Measurements from ENCODE around the gene PRR7.
"Not testable (repeated sequence)": the region's sequence is repeated elsewhere in the genome, so short reads cannot be mapped to it uniquely, and the experiment has no call there.

PRR7 gene

DNA sequence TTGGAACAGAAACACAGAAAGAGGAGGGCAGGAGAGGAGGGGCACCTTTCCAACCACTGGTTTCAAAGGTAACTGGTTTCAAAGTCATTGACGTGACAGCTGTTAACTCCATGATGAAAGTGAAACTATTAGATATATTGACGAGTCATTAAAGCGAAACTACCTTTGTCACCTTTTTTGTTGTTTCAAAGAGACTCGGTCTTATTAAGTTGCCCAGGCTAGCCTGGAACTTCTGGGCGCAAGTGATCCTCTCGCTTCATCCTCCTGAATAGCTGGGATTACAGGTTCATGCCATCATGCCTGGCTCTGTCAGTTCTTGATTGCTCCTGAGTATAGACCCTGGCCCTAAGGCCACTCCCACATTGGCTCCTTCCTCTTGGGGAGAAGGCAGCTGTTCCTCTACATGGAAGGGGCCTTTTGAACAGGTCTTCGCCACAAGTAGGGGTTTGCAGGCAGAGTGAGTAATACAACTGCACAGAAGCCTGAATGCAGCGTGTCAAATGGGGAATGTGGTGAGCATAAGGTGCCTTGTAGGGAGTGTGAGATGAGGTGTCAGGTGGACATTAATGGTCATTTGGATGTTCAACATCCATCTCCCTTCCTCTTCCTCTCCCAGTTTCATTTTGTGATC lies 33.9 kb upstream of the PRR7 start:
- no peak overlapping the region for H3K4me3 ChIP-seq (ENCODE audit: low read length)
- DNase-seq (ENCODE audit: low read depth): no peak
- no peak for TF ChIP-seq CTCF (conservative IDR thresholded peaks at IDR 0.05; ENCODE audit: low read length)

GRCh38 chr5:177414481-177414880 lies 32.1 kb upstream of the PRR7 start:
- no peak overlapping the region for H3K4me3 ChIP-seq (ENCODE audit: low read length)
- no peak for TF ChIP-seq CTCF (conservative IDR thresholded peaks at IDR 0.05; ENCODE audit: low read length)
- no peak for DNase-seq (ENCODE audit: low read depth)

DNA sequence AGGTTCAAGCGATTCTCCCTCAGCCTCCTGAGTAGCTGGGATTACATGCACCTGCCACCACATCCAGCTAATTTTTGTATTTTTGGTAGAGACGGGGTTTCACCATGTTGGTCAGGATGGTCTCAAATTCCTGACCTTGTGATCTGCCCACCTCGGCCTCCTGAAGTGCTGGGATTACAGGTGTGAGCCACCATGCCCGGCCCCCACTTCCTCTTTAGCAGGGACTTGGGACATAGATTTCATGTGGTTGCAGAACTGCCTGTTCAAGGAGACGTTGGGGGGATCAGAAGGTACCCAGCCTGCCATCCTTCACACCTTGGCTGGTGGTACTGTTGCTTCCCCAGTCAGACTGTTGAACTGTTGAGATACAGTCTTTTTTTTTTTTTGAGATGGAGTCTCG lies 29.5 kb upstream of the PRR7 start:
- not testable (repeated sequence) for DNase-seq (ENCODE audit: low read depth)

GRCh38 chr5:177419046-177419445 lies 27.6 kb upstream of the PRR7 start:
- no peak for TF ChIP-seq CTCF (conservative IDR thresholded peaks at IDR 0.05; ENCODE audit: low read length)
- peak; percentile 79 for DNase-seq (ENCODE audit: low read depth)

More for the DNA sequence above, 29.5 kb upstream of the PRR7 start:
- H3K4me3 ChIP-seq (ENCODE audit: low read length): not testable (repeated sequence)

GRCh38 chr5:177420472-177420871 lies 26.1 kb upstream of the PRR7 start:
- not testable (repeated sequence) for DNase-seq (ENCODE audit: low read depth); H3K4me3 ChIP-seq (ENCODE audit: low read length)

More at GRCh38 chr5:177419046-177419445, 27.6 kb upstream of the PRR7 start:
- H3K4me3 ChIP-seq (ENCODE audit: low read length): no peak overlapping the region

GRCh38 chr5:177421062-177421798 lies 25.4 kb upstream of the PRR7 start:
- TF ChIP-seq CTCF (conservative IDR thresholded peaks at IDR 0.05; ENCODE audit: low read length): no peak
- DNase-seq (ENCODE audit: low read depth): peak; percentile 19
- no peak overlapping the region for H3K4me3 ChIP-seq (ENCODE audit: low read length)

- no peak overlapping the region for H3K4me3 ChIP-seq (ENCODE audit: low read length)
- no peak for TF ChIP-seq CTCF (conservative IDR thresholded peaks at IDR 0.05; ENCODE audit: low read length)
- no peak for DNase-seq (ENCODE audit: low read depth)
These were observed 22.9 kb upstream of the PRR7 start for GRCh38 chr5:177423671-177424070.

DNA sequence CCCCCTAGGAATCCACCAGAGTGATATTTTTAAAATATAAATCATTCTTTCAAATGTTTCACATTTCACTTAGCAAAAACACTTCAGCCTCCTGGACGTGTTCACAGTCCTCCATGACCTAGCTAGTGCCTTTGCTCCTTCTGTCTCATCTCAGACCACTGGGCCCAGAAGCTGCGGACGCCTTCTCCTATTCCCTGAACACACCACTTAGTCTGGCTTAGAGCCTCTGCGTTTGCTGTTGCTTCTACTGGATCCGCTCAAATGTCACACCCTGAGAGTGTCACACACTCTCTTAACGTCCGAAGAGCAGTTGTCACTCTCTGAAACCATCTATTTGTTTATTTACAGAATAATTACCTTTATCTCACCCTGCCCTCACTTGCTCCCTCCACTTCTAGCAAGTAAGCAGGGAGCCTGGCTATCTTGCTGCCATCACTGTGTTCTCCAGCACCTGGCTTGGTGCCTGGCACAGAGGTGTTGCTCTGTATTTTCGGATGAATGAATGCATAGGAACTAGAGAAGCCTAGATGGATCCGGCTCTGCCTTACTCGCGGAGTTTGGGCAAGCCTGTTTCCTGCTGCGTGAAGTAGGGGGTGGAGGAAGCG lies 21.3 kb upstream of the PRR7 start:
- no peak for TF ChIP-seq CTCF (conservative IDR thresholded peaks at IDR 0.05; ENCODE audit: low read length)
- DNase-seq (ENCODE audit: low read depth): no peak
- H3K4me3 ChIP-seq (ENCODE audit: low read length): peak overlapping the region; percentile 73

All from AG10803 (cell line).